Fibroblast of mammary gland (primary cell): ENCODE measurements around the gene RUNX1.

Experiments
- DNase-seq: peaks from one replicate; pipeline ENCODE4 v3.0.0-alpha.2; 2010; ENCODE audit warnings: low read depth
- H3K4me3 ChIP-seq: 2 replicates; pipeline ENCODE4 v1.5.1; 2011; ENCODE audit warnings: low read depth, mild to moderate bottlenecking, low read length, moderate library complexity; ENCODE audit not compliant: control insufficient read depth
- TF ChIP-seq, protein P1 (sequence below): conservative IDR thresholded peaks from 2 replicates; pipeline ENCODE4 v1.5.1; 2011; ENCODE audit warnings: low read depth, low read length, inconsistent platforms; ENCODE audit not compliant: control insufficient read depth, insufficient read depth

Gene RUNX1

DNA sequence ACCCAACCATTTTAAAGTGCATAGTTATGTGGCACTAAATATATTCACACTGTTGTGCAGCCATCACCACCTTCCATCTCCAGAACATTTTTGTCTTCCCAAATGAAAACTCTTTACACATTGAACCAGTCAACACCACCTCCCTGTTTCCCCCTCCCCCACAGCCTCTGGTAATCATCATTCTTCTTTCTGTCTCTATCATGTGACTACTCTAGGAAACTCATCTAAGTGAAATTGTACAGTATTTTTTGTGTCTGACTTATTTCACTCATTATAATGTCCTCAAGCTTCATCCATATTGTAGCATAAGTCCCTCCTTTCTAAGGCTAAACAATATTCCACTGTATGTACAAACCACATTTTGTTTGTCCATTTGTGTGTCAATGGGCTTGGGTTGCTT, 128.0 kb downstream of the RUNX1 start:
- DNase-seq: no peak
- TF ChIP-seq, protein P1, sequence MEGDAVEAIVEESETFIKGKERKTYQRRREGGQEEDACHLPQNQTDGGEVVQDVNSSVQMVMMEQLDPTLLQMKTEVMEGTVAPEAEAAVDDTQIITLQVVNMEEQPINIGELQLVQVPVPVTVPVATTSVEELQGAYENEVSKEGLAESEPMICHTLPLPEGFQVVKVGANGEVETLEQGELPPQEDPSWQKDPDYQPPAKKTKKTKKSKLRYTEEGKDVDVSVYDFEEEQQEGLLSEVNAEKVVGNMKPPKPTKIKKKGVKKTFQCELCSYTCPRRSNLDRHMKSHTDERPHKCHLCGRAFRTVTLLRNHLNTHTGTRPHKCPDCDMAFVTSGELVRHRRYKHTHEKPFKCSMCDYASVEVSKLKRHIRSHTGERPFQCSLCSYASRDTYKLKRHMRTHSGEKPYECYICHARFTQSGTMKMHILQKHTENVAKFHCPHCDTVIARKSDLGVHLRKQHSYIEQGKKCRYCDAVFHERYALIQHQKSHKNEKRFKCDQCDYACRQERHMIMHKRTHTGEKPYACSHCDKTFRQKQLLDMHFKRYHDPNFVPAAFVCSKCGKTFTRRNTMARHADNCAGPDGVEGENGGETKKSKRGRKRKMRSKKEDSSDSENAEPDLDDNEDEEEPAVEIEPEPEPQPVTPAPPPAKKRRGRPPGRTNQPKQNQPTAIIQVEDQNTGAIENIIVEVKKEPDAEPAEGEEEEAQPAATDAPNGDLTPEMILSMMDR: no peak
- no peak overlapping the region for H3K4me3 ChIP-seq

- DNase-seq: no peak
- TF ChIP-seq, protein P1: no peak
- no peak overlapping the region for H3K4me3 ChIP-seq
Observed at GRCh38 chr21:34919406-34919805, 129.7 kb downstream of the RUNX1 start.

GRCh38 chr21:34916446-34916845, 132.7 kb downstream of the RUNX1 start:
- peak; percentile 50 for DNase-seq
- no peak overlapping the region for H3K4me3 ChIP-seq
- TF ChIP-seq, protein P1: no peak

GRCh38 chr21:34915364-34915841, 133.7 kb downstream of the RUNX1 start:
- peak; percentile 49 for DNase-seq
- no peak overlapping the region for H3K4me3 ChIP-seq
- TF ChIP-seq, protein P1: no peak

DNA sequence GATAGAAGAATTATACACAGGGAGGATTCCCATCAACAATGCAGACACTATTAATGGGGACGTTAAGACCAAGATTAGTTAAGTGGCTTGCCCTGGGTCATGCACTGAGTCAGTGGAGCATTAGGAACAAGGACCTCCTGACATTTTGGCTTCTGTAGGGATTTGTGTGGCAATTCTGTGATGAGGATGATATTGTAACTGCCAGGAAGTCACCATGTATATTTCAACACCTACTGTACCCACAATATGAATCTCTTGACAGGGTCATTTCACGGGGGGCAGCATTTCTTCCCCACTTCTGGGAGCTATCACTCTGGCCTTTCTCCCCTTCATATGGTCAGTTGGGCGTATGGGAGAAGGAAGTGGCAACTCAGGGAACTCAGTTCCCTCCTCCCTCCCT, 134.9 kb downstream of the RUNX1 start:
- no peak for DNase-seq
- TF ChIP-seq, protein P1: no peak
- H3K4me3 ChIP-seq: no peak overlapping the region

GRCh38 chr21:34913811-34914210, 135.3 kb downstream of the RUNX1 start:
- H3K4me3 ChIP-seq: no peak overlapping the region
- TF ChIP-seq, protein P1: no peak
- DNase-seq: peak; percentile 75
